H7 (cell line): ENCODE data around the gene PDIA6. TPM values are rescaled to one million over a fixed set of nuclear protein-coding genes. Genes with fewer than 3 reads are reported as not detected.
"Not testable (repeated sequence)": the region's sequence is repeated elsewhere in the genome, so short reads cannot be mapped to it uniquely, and the experiment has no call there.

Source experiments
- DNase-seq: peaks from one replicate; pipeline ENCODE4 v3.0.0; 2012
- H3K27me3 ChIP-seq: 2 replicates; pipeline ENCODE4 v1.6.0; 2011; ENCODE audit warnings: mild to moderate bottlenecking, low read length; ENCODE audit not compliant: control insufficient read depth, insufficient read depth
- H3K36me3 ChIP-seq: replicated peaks from 2 replicates; pipeline ENCODE4 v1.5.1; 2011; ENCODE audit warnings: low read length; ENCODE audit not compliant: control insufficient read depth, insufficient read depth
- H3K4me3 ChIP-seq: 2 replicates; pipeline ENCODE4 v1.5.1; 2011; ENCODE audit warnings: low read depth, mild to moderate bottlenecking, control low read depth, low read length, moderate library complexity; ENCODE audit not compliant: insufficient read depth
- total RNA-seq: library from RNA; depleted of rRNA; stranded (reverse); fragments of >200 nt; shearing (Covaris generic); gene quantifications from 2 replicates; pipeline ENCODE4 v1.2.3, GENCODE V29; 2014

Gene PDIA6
- total RNA-seq, 1 experiment from 2014 or later, result 354 TPM

- no peak for DNase-seq
- H3K27me3 ChIP-seq, result no peaks in the 10 kb centered on the region
- H3K36me3 ChIP-seq, result peaks cover 47% of the 10 kb centered on the region
- no peak overlapping the region for H3K4me3 ChIP-seq
Measured at GRCh38 chr2:10786240-10786982, 26.2 kb downstream of the PDIA6 start.

- Histone ChIP-seq H3K36me3 (peaks cover 39% of the 10 kb centered on the region), H3K4me3 (no peak overlapping the region), H3K27me3 (no peaks in the 10 kb centered on the region)
- DNase-seq, result no peak
Measured at GRCh38 chr2:10785260-10785659, 27.3 kb downstream of the PDIA6 start.

DNA sequence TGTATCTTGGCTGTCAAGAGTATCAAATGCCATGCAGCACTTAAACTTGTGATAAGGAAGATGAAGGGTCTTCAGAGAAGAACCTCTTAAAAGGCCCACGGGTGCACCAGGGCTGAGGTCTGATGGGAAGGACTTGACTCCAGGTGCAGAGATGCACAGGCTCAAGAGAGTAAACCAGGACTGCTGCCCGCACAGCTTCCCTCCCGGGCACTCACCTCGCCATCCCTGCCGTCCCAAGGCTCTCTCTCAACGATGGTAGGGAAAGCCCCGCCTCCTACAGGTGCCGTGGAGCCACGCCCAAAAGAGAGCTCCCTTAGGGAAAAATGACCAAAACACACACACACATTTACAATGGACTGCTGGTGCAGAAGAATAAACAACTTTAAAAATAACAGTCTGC is 27.9 kb downstream of the PDIA6 start:
- Histone ChIP-seq H3K27me3 (no peaks in the 10 kb centered on the region), H3K36me3 (peaks cover 37% of the 10 kb centered on the region), H3K4me3 (no peak overlapping the region)
- DNase-seq, result no peak

- Histone ChIP-seq H3K27me3 (no peaks in the 10 kb centered on the region), H3K36me3 (peaks cover 29% of the 10 kb centered on the region), H3K4me3 (no peak overlapping the region)
- no peak for DNase-seq
Measured at GRCh38 chr2:10783421-10783820, 29.2 kb downstream of the PDIA6 start.

- peaks cover 24% of the 10 kb centered on the region for H3K36me3 ChIP-seq
- no peak overlapping the region for H3K4me3 ChIP-seq
- DNase-seq, result no peak
- H3K27me3 ChIP-seq, result no peaks in the 10 kb centered on the region
Measured at GRCh38 chr2:10781746-10782145, 30.8 kb downstream of the PDIA6 start.

DNA sequence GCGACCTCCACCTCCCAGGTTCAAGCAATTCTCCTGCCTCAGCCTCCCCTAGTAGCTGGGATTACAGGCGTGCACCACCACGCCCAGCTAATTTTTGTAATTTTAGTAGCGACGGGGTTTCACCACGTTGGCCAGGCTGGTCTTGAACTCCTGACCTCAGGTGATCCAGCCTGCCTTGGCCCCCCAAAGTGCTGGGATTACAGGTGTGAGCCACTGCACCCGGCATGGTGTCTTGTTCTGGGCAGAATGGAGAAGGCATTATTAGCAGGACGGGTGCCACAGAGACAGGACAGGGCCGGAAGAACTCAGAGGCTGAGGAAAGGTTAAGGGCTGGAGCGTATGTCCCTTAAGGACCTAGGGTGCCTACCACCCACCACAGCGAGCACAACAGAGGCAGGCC is 31.8 kb downstream of the PDIA6 start:
- DNase-seq, H3K27me3 ChIP-seq, H3K4me3 ChIP-seq: not testable (repeated sequence)
- H3K36me3 ChIP-seq, result peaks cover 17% of the 10 kb centered on the region

GRCh38 chr2:10780491-10780820 is 32.1 kb downstream of the PDIA6 start:
- DNase-seq, result no peak
- Histone ChIP-seq H3K27me3 (no peaks in the 10 kb centered on the region), H3K4me3 (no peak overlapping the region), H3K36me3 (peaks cover 15% of the 10 kb centered on the region)

- peaks cover 14% of the 10 kb centered on the region for H3K36me3 ChIP-seq
- H3K4me3 ChIP-seq, result no peak overlapping the region
- H3K27me3 ChIP-seq, result no peaks in the 10 kb centered on the region
- DNase-seq, result no peak
Measured at GRCh38 chr2:10779776-10780490, 32.7 kb downstream of the PDIA6 start.

GRCh38 chr2:10778724-10779115 is 33.9 kb downstream of the PDIA6 start:
- Histone ChIP-seq H3K4me3 (no peak overlapping the region), H3K36me3 (peaks cover 6% of the 10 kb centered on the region), H3K27me3 (no peaks in the 10 kb centered on the region)
- no peak for DNase-seq

DNA sequence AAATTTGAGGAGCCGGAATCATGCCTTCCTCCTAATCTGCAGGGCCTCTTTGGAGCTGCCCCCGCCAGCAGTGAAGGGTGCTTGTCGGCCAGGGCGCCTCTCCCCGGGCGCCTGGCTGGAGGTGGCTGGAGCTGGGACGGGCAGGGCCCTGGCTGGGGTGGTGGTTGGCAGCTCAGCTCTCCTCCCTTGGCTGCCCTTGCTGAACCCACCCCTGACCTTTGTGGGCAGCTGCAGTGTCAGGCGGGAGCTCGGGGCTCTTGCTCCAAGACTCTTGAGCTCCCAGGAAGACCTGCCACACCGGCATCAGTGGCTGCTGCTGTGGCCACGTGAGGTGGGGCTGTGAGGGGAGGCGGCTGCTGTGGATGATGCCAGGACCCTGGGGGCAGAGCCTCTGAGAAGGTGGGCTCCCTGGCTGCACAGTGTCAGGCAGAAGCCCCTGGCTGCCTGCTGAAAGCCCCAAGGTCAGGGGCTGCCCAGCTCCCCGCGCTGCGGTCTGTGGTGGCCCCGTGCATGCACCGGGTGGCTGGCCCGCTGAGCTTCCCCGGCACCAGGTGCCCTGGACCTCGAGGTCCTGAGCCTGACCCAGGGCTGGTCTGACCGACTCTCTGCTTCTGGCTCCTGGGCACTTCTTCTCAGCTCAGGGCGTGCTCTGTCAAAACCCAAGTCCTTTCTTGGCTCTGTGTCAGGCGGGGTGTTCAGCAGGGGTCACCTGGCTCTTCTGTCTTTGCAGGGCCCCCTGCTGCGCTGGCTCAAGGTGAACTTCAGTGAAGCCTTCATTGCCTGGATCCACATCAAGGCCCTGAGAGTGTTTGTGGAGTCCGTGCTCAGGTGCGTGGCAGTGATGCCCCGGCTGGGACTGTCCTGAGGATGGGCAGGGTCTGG is 34.5 kb downstream of the PDIA6 start:
- H3K4me3 ChIP-seq, result no peak overlapping the region
- DNase-seq, result peak; percentile 47
- H3K36me3 ChIP-seq, result peaks cover 6% of the 10 kb centered on the region

DNA sequence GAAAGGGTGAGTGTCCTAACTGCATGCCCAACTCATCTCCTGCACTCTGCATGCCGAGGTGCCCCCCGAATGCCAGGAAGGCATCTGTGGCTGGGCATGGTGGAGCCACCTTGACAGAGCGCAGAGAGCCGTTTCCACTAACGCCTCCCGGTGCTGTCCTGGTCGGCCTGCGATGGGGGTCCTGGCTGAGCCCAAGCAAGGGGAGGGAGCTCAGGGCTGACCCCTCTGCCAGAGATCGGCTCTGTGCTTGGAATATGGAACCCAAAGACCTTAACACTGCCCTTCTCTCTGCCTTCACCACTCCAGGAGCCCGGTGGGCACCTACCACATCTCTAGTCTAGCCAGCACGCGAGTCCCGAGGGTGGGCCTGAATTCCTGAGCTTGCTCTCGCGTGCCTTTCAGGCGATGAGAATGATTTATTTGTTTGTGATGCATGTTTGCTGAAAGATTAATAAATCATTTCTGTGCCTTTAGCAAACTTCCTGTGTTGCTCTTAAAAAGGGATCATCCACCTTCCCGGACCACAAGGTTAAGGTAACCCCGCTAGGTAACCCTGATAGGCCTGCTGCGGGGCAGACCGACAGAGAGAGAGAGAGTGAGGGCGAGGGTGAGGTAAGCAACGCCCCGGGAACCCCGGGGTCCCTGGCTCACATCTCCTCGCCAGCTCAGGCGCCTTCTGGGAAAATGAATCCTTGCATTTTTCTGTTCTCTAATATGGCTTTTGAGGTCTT is 35.3 kb downstream of the PDIA6 start:
- Histone ChIP-seq H3K36me3 (peaks cover 5% of the 10 kb centered on the region), H3K27me3 (no peaks in the 10 kb centered on the region), H3K4me3 (no peak overlapping the region)
- peak; percentile 52 for DNase-seq

More for the DNA sequence above, 34.5 kb downstream of the PDIA6 start:
- H3K27me3 ChIP-seq, result no peaks in the 10 kb centered on the region

DNA sequence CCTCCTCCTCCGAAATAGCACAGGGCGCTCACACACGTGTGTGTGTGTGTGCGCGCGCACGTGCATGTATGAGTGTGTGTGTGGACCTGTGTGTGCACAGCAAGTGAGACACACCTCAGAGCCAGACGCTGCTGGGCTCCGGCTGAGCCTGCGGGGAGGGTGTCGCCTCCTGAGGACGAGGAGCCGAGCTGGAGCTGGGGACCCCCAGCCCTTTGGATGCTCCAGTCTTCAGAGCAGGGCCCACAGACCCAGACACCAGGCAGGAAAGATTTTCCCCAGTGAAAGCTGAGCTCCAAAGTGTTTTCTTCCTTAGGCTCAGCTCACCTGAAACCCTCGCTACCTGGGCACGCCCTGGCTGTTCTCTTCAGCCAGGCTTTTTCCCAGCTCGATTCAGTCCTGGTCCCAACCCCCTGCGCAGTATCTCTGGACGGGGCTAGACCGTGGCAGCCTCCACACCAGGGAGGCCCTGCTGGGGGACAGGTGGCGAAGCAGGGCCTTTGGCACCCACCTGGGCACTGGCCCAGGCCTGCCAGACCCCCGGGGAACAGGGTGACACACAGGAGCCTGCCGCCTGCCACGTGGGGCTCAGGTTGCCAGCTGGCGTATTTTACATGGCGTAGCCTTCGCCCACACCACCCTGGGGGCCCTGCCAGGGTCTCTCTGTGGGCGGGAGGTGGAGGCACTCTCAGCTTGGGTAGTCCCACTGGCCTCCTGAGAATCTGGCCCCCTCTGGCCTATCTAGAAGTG is 36.2 kb downstream of the PDIA6 start:
- peak; percentile 55 for DNase-seq
- Histone ChIP-seq H3K36me3 (no peaks in the 10 kb centered on the region; the same call in none of the 2 replicates), H3K4me3 (no peak overlapping the region), H3K27me3 (no peaks in the 10 kb centered on the region)

DNA sequence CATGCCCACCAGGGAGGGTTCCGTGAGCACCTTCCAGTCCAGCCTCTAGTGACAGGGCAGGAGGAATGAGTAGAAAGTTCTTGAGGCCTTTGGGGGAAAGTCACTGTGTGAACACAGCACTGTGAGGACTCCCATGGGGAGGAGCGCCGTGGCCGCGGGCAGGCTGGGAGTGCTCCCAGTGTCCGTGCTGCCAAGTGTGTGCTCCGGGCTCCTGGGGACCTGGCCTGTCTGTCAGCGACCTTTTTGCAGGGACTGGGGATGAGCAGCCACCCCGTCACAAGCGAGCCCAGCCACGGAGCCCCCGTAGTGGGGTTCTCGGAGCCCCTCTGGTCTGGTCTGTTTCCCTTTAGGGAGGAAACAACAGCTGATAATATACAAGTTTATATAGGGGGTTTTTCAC is 36.8 kb downstream of the PDIA6 start:
- H3K4me3 ChIP-seq, result no peak overlapping the region
- DNase-seq, result peak; percentile 51
- H3K36me3 ChIP-seq, result no peaks in the 10 kb centered on the region; the same call in none of the 2 replicates
- H3K27me3 ChIP-seq, result no peaks in the 10 kb centered on the region
